Stimulated activated effector memory CD8-positive, alpha-beta T cell treated with anti-CD3 and anti-CD28 coated beads, Interleukin-12 subunit alpha, Interleukin-12 subunit beta, amount 100 ng/mL, for 72 hours (primary cell): ENCODE data around the gene DCTD.
"Not testable (repeated sequence)": the region's sequence is repeated elsewhere in the genome, so short reads cannot be mapped to it uniquely, and the experiment has no call there.

Experiments
- ATAC-seq: fragments of 150-1000 bp; cut with Tn5 transposase; 2 replicates; pipeline ENCODE4 v1.10.0; 2021
- DNase-seq, 2 donors: peaks; one replicate each; pipeline ENCODE4 v3.0.0; 2021 to 2022; ENCODE audit warnings: low spot score in 2 of 2
- H3K27ac Mint-ChIP-seq: one replicate; pipeline ENCODE4 v1.8.0; 2022; ENCODE audit warnings: mild to moderate bottlenecking, mixed read lengths
- H3K36me3 Mint-ChIP-seq: one replicate; pipeline ENCODE4 v1.8.0; 2022; ENCODE audit warnings: mild to moderate bottlenecking, mixed read lengths
- H3K4me1 Mint-ChIP-seq: one replicate; pipeline ENCODE4 v1.8.0; 2022; ENCODE audit warnings: mixed read lengths
- H3K4me3 Mint-ChIP-seq: one replicate; pipeline ENCODE4 v1.8.0; 2022; ENCODE audit warnings: mild to moderate bottlenecking, mixed read lengths
- H3K9me3 Mint-ChIP-seq: one replicate; pipeline ENCODE4 v1.8.0; 2022; ENCODE audit warnings: mixed read lengths

DCTD gene

GRCh38 chr4:182906786-182907185 is 10.4 kb downstream of the DCTD start:
- peaks cover 38% of the 10 kb centered on the region for H3K4me1 Mint-ChIP-seq
- no peak for ATAC-seq
- no peak overlapping the region for H3K4me3 Mint-ChIP-seq
- no peaks in the 10 kb centered on the region for H3K9me3 Mint-ChIP-seq
- peaks cover 95% of the 10 kb centered on the region for H3K36me3 Mint-ChIP-seq
- DNase-seq, result no peak
- peak overlapping the region; percentile 33 for H3K27ac Mint-ChIP-seq

- DNase-seq (no peak), ATAC-seq (no peak)
- Mint-ChIP-seq H3K9me3 (no peaks in the 10 kb centered on the region), H3K36me3 (peaks cover 95% of the 10 kb centered on the region), H3K27ac (peak overlapping the region; percentile 48), H3K4me3 (no peak overlapping the region), H3K4me1 (peaks cover 32% of the 10 kb centered on the region)
Measured at GRCh38 chr4:182905038-182905437, 12.1 kb downstream of the DCTD start.

DNA sequence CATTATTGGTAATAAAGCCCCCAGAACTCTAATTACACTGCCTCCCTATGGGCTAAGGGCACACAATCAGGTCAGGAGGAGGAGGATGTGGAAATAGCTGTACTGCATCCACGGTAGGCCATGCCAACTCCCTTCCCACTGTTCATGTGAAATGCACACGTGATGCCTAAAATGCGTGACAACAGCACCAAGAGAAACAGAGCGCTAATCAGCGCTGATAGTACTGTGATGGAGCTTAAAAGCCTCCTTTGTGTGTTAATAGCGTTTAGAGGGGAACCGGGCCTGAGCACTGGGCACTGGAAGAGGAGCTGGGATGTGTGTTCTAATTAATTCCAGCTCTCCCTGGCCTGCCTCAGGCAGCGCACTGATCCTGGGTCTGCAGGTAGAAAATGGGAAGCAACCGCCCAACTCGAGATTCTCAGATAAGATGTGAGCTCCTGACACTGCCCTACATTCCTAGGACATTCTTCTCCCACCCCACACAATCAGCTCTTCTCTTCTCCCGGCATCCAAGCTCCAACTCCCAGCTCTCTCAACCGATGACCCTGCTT is 12.9 kb downstream of the DCTD start:
- no peak for ATAC-seq
- Mint-ChIP-seq H3K4me3 (no peak overlapping the region), H3K9me3 (no peaks in the 10 kb centered on the region), H3K36me3 (peaks cover 95% of the 10 kb centered on the region), H3K27ac (peak overlapping the region; percentile 48), H3K4me1 (peaks cover 25% of the 10 kb centered on the region)
- DNase-seq, result no peak

DNA sequence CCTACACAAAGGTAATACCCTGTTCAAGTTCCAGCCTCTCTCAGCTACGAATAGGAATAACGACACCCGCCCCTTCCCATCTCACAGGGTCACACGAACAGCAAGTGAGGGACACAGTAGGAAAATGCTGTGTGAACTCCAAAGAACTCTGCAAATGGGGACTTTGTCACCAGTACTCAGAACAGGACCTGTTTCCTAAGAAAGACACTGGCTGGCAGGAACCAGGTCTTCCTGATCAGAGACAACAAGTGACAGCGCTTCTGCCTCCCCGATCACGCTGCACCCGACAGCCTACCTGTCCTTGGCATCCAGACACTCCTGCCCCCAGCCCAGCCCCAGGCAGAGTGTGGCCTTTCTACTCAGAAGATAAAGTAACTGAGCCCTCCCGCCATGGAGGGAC is 14.2 kb downstream of the DCTD start:
- Mint-ChIP-seq H3K27ac (no peak overlapping the region), H3K36me3 (peaks cover 94% of the 10 kb centered on the region), H3K9me3 (no peaks in the 10 kb centered on the region), H3K4me1 (peaks cover 25% of the 10 kb centered on the region), H3K4me3 (no peak overlapping the region)
- DNase-seq, result no peak
- no peak for ATAC-seq

DNA sequence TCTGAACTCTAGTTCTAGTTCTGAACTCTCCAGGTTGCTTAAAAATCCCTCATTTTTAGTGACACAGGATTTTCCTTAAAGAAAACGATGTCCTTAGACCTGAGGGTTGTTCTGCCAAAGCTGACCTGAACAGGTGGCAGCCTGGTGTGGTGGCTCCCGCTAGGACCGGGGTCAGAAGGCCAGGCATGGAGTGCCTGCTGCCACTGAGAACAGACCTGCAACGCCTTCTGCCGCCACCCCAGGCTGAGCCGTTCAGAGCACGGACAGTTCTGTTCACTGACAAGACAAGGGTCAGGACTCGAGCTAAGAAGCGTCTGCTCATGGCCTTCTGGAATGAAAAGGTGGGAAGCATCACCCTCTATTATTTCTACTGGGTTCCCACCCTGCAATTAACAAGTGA is 15.8 kb downstream of the DCTD start:
- H3K36me3 Mint-ChIP-seq, result peaks cover 85% of the 10 kb centered on the region
- H3K4me1 Mint-ChIP-seq, result peaks cover 25% of the 10 kb centered on the region

DNA sequence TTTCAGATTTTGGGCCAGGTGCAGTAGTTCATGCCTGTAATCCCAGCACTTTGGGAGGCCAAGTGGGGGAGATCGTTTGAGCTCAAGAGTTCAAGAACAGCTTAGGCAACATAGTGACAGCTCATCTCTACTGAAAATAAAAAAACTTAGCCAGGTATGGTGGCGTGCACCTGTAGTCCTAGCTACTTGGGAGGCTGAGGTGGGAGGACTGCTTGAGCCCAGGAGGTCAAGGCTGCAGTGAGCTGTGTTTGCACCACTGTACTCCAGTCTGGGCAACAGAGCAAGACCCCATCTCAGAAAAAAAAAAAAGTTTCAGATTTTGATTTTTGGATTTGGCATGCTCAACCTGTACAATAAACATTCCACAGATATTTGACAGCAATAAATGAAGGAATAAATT is 17.2 kb downstream of the DCTD start:
- not testable (repeated sequence) for ATAC-seq, DNase-seq, H3K9me3 Mint-ChIP-seq, H3K4me3 Mint-ChIP-seq, H3K27ac Mint-ChIP-seq
- H3K36me3 Mint-ChIP-seq, result peaks cover 85% of the 10 kb centered on the region
- peaks cover 18% of the 10 kb centered on the region for H3K4me1 Mint-ChIP-seq

More for the DNA sequence above, 15.8 kb downstream of the DCTD start:
- no peak for ATAC-seq
- Mint-ChIP-seq H3K9me3 (no peaks in the 10 kb centered on the region), H3K4me3 (no peak overlapping the region), H3K27ac (no peak overlapping the region)
- DNase-seq, result no peak

GRCh38 chr4:182898479-182898799 is 18.7 kb downstream of the DCTD start:
- DNase-seq (no peak), ATAC-seq (no peak)
- Mint-ChIP-seq H3K4me1 (peaks cover 5% of the 10 kb centered on the region), H3K4me3 (no peak overlapping the region), H3K9me3 (no peaks in the 10 kb centered on the region), H3K27ac (peak overlapping the region; percentile 10), H3K36me3 (peaks cover 85% of the 10 kb centered on the region)

GRCh38 chr4:182897601-182898478 is 19.3 kb downstream of the DCTD start:
- Mint-ChIP-seq H3K4me1 (no peaks in the 10 kb centered on the region), H3K27ac (peak overlapping the region; percentile 10), H3K9me3 (no peaks in the 10 kb centered on the region), H3K36me3 (peaks cover 86% of the 10 kb centered on the region), H3K4me3 (no peak overlapping the region)
- no peak for ATAC-seq
- DNase-seq, result no peak

GRCh38 chr4:182896421-182896820 is 20.8 kb downstream of the DCTD start:
- no peak for ATAC-seq
- Mint-ChIP-seq H3K9me3 (no peaks in the 10 kb centered on the region), H3K36me3 (peaks cover 90% of the 10 kb centered on the region), H3K4me3 (no peak overlapping the region), H3K4me1 (no peaks in the 10 kb centered on the region), H3K27ac (peak overlapping the region; percentile 32)
- no peak for DNase-seq

DNA sequence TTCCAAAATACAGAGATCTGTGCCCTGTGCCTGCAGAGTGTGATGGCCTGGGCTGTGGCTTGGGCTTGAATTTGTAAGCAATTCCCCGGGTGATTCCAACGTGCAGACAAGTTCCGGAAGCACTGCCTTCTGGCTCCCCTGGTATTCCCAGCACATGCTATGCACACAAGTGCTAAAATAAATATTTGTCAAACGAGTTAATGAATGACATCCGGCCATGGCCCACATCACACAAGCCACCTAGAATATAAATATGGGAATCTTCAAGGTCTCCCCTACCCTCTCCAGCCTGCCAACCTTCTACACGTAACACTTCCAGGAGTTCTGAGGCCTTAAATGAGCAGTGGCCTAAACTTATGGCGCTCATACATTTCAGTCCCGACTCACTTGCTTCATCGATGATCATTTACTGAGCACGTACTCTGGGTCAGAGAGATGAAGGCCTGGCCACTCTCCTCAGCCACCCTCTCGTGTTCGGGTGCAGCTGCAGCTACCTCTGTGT is 21.3 kb downstream of the DCTD start:
- peaks cover 90% of the 10 kb centered on the region for H3K36me3 Mint-ChIP-seq
- no peak for DNase-seq
- H3K9me3 Mint-ChIP-seq, result no peaks in the 10 kb centered on the region

DNA sequence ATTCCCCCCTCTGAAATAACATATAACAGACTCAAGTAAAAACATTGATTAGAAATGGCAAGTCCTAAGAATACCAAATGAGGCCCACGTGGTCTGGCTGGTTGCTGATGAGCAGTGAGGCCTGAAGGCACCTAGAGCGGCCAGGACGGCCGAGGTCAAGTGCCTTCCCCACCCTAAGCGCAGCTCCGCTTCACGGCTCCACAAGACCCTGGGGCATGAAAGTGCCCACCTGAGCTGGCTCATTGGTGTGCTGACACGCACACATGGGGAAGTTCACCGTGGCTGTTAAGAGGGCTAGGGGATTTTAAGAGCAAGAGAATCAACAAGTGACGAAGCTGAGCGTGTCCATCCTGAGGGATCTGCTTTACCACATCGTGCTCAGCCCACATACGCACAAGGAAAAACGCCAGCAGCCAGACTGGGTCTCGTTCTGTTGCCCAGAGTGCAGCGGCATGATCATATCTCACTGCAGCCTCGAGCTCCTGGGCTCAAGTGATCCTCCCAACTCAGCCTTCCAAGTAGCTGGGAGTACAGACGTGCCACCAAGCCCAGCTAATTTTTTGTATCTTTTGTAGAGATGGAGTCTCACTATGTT is 22.4 kb downstream of the DCTD start:
- ATAC-seq (no peak), DNase-seq (no peak)
- no peaks in the 10 kb centered on the region for H3K4me1 Mint-ChIP-seq
- no peak overlapping the region for H3K4me3 Mint-ChIP-seq
- no peaks in the 10 kb centered on the region for H3K9me3 Mint-ChIP-seq
- no peak overlapping the region for H3K27ac Mint-ChIP-seq
- H3K36me3 Mint-ChIP-seq, result peaks cover 90% of the 10 kb centered on the region

More for the DNA sequence above, 21.3 kb downstream of the DCTD start:
- no peak for ATAC-seq
- no peaks in the 10 kb centered on the region for H3K4me1 Mint-ChIP-seq
- H3K4me3 Mint-ChIP-seq, result no peak overlapping the region
- H3K27ac Mint-ChIP-seq, result peak overlapping the region; percentile 80

- DNase-seq (no peak), ATAC-seq (no peak)
- no peak overlapping the region for H3K4me3 Mint-ChIP-seq
- no peaks in the 10 kb centered on the region for H3K4me1 Mint-ChIP-seq
- H3K27ac Mint-ChIP-seq, result no peak overlapping the region
- peaks cover 90% of the 10 kb centered on the region for H3K36me3 Mint-ChIP-seq
- no peaks in the 10 kb centered on the region for H3K9me3 Mint-ChIP-seq
Measured at GRCh38 chr4:182893474-182894080, 23.6 kb downstream of the DCTD start.

DNA sequence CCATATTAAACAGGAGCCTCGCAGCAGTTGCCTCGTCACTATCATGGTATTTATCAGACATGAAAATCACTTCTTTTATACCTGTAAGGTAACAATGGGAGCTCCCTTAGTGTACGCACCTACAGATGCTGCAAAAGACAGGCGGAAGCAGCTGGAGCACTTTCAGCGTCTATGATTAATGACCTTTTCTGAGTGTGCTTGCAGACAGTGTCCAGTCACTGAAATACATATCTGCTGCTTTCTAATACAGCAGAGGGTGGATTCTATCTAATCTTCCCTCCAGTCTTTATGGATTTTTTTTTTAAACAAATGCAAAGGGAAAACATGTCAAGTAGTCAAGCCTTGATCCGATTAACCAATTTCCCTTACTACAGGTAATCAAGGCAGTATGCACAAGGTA is 24.1 kb downstream of the DCTD start:
- peaks cover 91% of the 10 kb centered on the region for H3K36me3 Mint-ChIP-seq
- no peak for ATAC-seq
- H3K4me3 Mint-ChIP-seq, result no peak overlapping the region
- no peaks in the 10 kb centered on the region for H3K4me1 Mint-ChIP-seq
- no peak overlapping the region for H3K27ac Mint-ChIP-seq
- no peak for DNase-seq
- no peaks in the 10 kb centered on the region for H3K9me3 Mint-ChIP-seq

DNA sequence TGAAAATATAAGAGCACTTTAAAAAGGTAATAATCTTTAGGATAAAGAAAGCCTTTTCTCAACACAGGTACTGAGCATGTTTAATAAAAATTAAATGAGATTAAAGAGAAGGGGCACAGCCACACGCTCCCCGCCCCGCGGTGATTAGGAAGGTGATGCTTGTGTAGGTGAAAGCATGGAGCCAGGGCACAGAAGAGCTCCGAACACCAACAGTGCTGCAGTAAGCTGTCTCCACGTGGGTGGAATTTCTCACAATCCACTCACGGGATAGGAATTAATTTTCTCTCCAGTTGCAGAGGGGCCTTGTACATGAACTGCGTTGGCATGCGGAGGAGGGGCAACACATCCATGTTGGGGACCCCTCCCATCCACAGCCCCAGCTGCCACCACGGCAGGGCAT is 27.0 kb downstream of the DCTD start:
- DNase-seq (no peak), ATAC-seq (no peak)
- Mint-ChIP-seq H3K4me3 (no peak overlapping the region), H3K4me1 (no peaks in the 10 kb centered on the region), H3K9me3 (peaks cover 3% of the 10 kb centered on the region), H3K27ac (peak overlapping the region; percentile 50), H3K36me3 (peaks cover 100% of the 10 kb centered on the region)

DNA sequence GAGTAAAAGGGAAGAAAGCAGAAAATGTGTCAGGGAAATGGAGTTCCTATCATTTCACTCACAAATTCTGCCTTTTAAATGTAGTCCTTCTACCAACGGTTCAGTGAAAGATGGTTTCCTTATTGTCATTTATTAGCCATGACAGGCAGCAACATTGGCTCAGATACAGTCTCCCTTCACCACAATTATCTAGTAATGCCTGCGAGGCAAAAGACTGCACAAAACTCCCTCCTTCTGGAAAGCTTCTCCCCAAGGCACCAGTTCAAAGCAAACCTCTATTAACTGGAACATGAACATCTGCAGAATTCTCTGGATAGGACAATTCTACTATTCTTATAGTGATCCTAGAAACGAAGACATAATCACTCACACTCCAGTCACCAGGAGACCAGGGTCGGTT is 28.3 kb downstream of the DCTD start:
- no peak overlapping the region for H3K4me3 Mint-ChIP-seq
- H3K36me3 Mint-ChIP-seq, result peaks cover 89% of the 10 kb centered on the region
- no peak for DNase-seq
- H3K4me1 Mint-ChIP-seq, result no peaks in the 10 kb centered on the region
- peaks cover 3% of the 10 kb centered on the region for H3K9me3 Mint-ChIP-seq
- no peak for ATAC-seq
- no peak overlapping the region for H3K27ac Mint-ChIP-seq
